GM13976 (cell line): ENCODE results near the gene FDX2.

ENCODE experiments used
- DNase-seq: peaks from one replicate; pipeline ENCODE4 v3.0.0; 2012; ENCODE audit warnings: low spot score
- in situ Hi-C: fragments of 300-500 bp; cut with MboI; formaldehyde crosslinking; loops from one replicate; pipeline ENCODE4 v1.12.0; 2022; ENCODE audit warnings: low sequenced_read_pairs, mixed read lengths, inconsistent platforms; ENCODE audit not compliant: unreplicated experiment
- TF ChIP-seq, protein P1 (sequence below): IDR thresholded peaks from 2 replicates; pipeline ENCODE4 v1.5.1; 2012; ENCODE audit warnings: borderline replicate concordance, mild to moderate bottlenecking; ENCODE audit not compliant: insufficient read depth; ENCODE audit errors: extremely low read depth, missing control alignments, control extremely low read depth

Gene FDX2

DNA sequence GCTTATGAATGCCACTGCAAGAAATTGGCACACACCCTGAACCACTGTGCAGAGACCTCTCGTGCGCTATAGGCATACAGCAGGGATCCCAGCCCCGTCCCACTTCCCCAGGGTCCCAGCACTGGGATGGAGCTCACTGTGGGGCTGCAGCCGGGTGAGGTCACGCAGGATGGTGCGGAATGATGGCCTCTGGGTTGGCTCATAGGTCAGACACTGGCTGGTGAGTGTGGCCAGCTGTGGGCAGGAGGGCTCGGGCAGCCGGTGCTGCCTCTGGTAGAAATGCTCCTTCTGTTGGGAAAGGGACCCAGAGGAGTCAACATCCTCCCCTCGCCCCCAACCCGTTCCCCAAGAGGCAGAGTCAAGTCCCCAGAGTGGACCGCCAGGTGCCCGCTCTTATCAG lies 40.6 kb upstream of the FDX2 start:
- no peak for DNase-seq
- in situ Hi-C loops: no loop called here
- TF ChIP-seq, protein P1, sequence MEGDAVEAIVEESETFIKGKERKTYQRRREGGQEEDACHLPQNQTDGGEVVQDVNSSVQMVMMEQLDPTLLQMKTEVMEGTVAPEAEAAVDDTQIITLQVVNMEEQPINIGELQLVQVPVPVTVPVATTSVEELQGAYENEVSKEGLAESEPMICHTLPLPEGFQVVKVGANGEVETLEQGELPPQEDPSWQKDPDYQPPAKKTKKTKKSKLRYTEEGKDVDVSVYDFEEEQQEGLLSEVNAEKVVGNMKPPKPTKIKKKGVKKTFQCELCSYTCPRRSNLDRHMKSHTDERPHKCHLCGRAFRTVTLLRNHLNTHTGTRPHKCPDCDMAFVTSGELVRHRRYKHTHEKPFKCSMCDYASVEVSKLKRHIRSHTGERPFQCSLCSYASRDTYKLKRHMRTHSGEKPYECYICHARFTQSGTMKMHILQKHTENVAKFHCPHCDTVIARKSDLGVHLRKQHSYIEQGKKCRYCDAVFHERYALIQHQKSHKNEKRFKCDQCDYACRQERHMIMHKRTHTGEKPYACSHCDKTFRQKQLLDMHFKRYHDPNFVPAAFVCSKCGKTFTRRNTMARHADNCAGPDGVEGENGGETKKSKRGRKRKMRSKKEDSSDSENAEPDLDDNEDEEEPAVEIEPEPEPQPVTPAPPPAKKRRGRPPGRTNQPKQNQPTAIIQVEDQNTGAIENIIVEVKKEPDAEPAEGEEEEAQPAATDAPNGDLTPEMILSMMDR: no peak

DNA sequence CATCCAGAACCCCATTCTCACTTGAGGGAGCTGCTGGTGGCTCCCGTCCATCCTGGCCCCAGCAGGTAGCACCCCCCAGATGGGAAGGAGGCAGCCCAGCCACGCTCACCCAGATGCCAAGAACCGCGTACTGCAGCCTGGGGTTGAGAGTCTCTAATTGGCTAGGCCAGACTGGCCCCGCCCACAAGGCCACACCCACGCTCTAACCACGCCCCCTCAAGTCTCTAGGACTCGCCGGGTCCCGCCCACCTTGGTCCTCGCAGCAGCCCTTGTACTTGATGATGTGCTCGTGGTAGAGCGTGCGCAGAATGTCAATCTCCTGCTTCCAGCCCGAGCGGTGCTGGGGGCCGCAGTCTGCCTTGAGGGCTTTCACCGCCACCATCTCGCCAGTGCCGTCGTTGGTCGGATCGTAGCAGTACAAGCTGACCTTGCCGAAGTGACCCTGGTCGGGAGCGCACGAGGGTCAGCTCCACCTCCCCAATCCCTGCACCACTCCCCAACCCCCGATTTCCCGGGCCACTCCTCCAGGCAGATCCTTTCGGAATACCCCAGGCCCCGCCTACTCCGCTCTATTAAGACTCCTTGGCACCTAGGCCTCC lies 38.1 kb upstream of the FDX2 start:
- in situ Hi-C loops: no loop called here
- DNase-seq: peak; percentile 31
- TF ChIP-seq, protein P1: no peak

DNA sequence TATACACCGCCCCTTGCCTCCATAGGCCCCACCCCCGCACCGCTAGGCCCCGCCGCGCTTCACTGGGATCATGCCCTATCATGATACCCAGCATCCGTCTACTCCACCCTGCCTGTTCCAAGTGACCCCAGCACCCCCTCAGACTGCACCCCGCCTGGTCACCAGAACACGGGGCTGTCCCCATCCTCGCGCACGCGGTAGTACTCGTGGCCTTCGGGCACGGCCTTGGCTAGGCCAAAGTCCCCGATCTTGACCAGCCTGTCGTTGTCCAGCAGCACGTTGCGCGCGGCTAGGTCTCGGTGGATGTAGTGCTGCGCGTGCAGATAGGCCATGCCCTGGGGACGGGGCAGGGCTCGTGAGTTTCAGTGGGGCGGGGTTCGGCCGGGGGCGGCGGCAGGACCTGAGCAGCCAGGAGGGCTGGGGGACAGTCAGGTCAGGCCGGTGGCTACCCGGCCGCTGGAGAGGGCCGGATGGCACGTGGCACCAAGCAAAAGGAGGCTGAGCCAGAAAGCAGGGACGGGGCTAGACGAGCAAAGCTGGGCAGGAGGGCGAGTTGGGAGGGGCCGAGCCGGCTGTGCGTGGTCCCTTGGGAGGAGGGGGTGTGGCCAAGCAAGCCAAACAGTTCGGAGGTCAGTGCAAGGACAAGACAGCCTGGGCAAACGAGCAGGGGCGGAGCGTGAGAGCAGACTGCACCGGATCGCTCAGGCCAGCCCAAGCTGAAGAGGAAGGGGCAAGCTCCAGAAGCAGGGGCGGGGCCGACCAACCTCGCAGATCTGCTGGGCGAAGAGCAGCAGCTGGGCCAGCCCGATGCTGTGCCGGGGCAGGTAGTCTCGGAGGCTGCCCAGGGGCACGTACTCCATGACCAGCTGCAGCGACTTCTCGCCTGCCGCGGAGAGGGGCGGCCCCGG lies 37.2 kb upstream of the FDX2 start:
- TF ChIP-seq, protein P1: no peak
- in situ Hi-C loops: no loop called here
- no peak for DNase-seq

DNA sequence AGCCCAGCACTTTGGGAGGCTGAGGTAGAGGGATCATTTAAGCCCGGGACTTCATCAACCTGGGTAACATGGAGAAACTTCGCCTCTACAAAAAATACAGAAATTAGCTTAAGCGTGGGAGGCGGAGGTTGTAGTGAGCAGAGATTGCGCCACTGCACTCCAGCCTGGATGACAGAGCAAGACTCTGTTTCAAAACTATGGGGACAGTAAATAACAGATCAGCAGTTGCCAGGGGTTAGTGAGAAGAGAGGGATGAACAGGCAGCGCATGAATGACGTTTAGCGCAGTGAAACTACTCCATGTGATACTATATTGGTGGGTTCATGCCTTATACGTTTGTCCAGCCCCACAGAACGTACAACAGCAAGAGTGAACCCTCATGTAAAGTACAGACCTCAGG lies 30.7 kb upstream of the FDX2 start:
- in situ Hi-C loops: no loop called here
- TF ChIP-seq, protein P1: no peak
- DNase-seq: no peak

DNA sequence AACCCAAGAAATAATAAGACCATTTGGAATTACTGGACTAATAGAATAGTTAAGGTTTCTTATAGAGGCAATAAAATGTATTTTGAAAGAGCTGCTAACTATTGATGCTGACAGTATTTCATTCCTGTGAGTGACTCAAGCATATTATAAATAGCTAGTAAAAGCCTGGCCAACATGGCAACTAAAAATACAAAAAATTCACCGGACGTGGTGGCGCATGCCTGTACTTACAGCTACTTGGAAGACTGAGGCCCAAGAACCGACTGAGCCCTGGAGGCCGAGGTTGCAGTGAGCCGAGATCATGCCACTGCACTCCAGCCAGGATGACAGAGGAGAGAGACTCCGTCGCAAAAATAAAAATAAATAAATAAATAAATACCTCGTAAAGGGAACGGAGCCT lies 29.0 kb upstream of the FDX2 start:
- DNase-seq: no peak
- TF ChIP-seq, protein P1: no peak
- in situ Hi-C loops: no loop called here

DNA sequence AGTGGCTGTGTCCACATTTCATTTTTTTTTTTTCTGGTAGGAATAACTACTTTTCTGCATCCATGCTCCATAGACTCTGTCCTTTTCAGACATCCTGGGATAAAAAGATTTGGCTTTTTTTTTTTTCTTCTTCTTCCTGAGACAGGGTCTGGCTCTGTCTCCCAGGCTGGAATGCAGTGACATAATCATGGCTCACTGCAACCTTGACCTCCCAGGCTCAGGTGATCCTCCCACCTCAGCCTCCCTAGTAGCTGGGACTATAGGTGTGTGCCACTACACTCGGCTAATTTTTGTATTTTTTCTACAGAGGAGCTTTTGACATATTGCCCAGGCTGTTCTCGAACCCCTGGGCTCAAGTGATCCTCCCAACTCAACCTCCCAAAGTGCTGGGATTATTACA lies 27.7 kb upstream of the FDX2 start:
- DNase-seq: no peak
- in situ Hi-C loops: no loop called here
- TF ChIP-seq, protein P1: no peak
